Panc1 (cell line): ENCODE results near the gene PIK3R6. TPM values are rescaled to one million over a fixed set of nuclear protein-coding genes. Genes with fewer than 3 reads are reported as not detected.

Experiments used
- ATAC-seq: fragments of 200-7000 bp; cut with Tn5 transposase; 2 replicates; pipeline ENCODE4 v1.9.1; 2020; ENCODE audit warnings: mild to moderate bottlenecking, moderate library complexity
- BruUV-seq: library from RNA; stranded (reverse); fragments of 400-500 nt; replicated peaks from 2 replicates; lab custom pipeline; 2021; lab: Mats Ljungman, UMichigan
- CTCF ChIA-PET: fragments of 300-600 bp; sonication (Branson Sonifier 250); formaldehyde crosslinking; loops from one replicate; lab custom pipeline; 2022; ENCODE audit warnings: antibody characterized with exemption; lab: Charles Lee
- POLR2A ChIA-PET: fragments of 300-600 bp; sonication (Branson Sonifier 250); formaldehyde crosslinking; loops from one replicate; lab custom pipeline; 2022; ENCODE audit warnings: antibody characterized with exemption; lab: Charles Lee
- DNase-seq: peaks from one replicate; pipeline ENCODE4 v3.0.0-alpha.2; 2010; ENCODE audit warnings: low read depth, low spot score
- H3K27ac ChIP-seq: 2 replicates; pipeline ENCODE4 v1.5.1; 2011; ENCODE audit warnings: mild to moderate bottlenecking, low read length, inconsistent platforms
- H3K27me3 ChIP-seq: fragments of 200-500 bp; sonication (Bioruptor generic); 2 replicates; pipeline ENCODE4 v1.6.0; 2014; ENCODE audit warnings: low read length, inconsistent platforms; ENCODE audit not compliant: control insufficient read depth, insufficient read depth
- H3K36me3 ChIP-seq: fragments of 200-500 bp; sonication (Bioruptor generic); 2 replicates; pipeline ENCODE4 v1.5.1; 2014; ENCODE audit warnings: inconsistent platforms, mild to moderate bottlenecking, low read length, moderate library complexity; ENCODE audit not compliant: control insufficient read depth, insufficient read depth
- H3K4me1 ChIP-seq: 2 replicates; pipeline ENCODE4 v1.5.1; 2011; ENCODE audit warnings: inconsistent platforms, mild to moderate bottlenecking, low read length, moderate library complexity; ENCODE audit not compliant: control insufficient read depth, insufficient read depth
- H3K4me3 ChIP-seq, 2 experiments: 2 replicates each; pipeline ENCODE4 v1.5.1; 2011 to 2012; ENCODE audit warnings: low read depth in 2 of 2, low read length in 2 of 2, mild to moderate bottlenecking in 2 of 2, inconsistent platforms in 1 of 2, moderate library complexity in 1 of 2
- H3K9me3 ChIP-seq: fragments of 200-500 bp; sonication (Bioruptor generic); 2 replicates; pipeline ENCODE4 v1.5.1; 2014; ENCODE audit warnings: low read depth, mild to moderate bottlenecking, inconsistent platforms, low read length, moderate library complexity; ENCODE audit not compliant: control insufficient read depth, insufficient read depth
- POLR2AphosphoS5 ChIP-seq: IDR thresholded peaks from 2 replicates; pipeline ENCODE4 v1.6.1; 2012; ENCODE audit warnings: mild to moderate bottlenecking, low read depth, low read length, moderate library complexity
- REST ChIP-seq, 2 experiments: IDR thresholded peaks; 2 replicates each; pipeline ENCODE4 v1.6.1; 2011 to 2012; ENCODE audit warnings: low read depth in 2 of 2, control low read depth in 1 of 2, low read length in 1 of 2, mild to moderate bottlenecking in 1 of 2, moderate library complexity in 1 of 2; ENCODE audit not compliant: insufficient read depth in 1 of 2
- SIN3A ChIP-seq: IDR thresholded peaks from 2 replicates; pipeline ENCODE4 v1.6.1; 2012; ENCODE audit warnings: low read depth, mild to moderate bottlenecking, low read length, moderate library complexity, borderline replicate concordance; ENCODE audit not compliant: insufficient read depth
- TCF7L2 ChIP-seq: IDR thresholded peaks from 2 replicates; pipeline ENCODE4 v1.6.1; 2011; ENCODE audit warnings: mild to moderate bottlenecking, low read depth, low read length, inconsistent platforms
- in situ Hi-C: cut with HindIII; loops from 2 replicates; pipeline ENCODE4 v1.10.0; 2016; ENCODE audit warnings: low sequenced_read_pairs, low pct_unique_long_range_greater_than_20kb
- intact Hi-C: fragments of 100-400 bp; cut with micrococcal nuclease; formaldehyde crosslinking; loops from one replicate; pipeline ENCODE4 v1.10.0; 2022; ENCODE audit not compliant: unreplicated experiment
- total RNA-seq: library from RNA; stranded (reverse); gene quantifications from one replicate; pipeline ENCODE4 v1.2.1, GENCODE V29; 2021; ENCODE audit not compliant: unreplicated experiment
- TF ChIP-seq, protein P1 (sequence below): fragments of 450-650 bp; IDR thresholded peaks from 2 replicates; pipeline ENCODE4 v1.5.1; 2017; ENCODE audit warnings: mild to moderate bottlenecking

The PIK3R6 gene
- total RNA-seq, 1 experiment from 2014 or later, result not detected

GRCh38 chr17:8861495-8862181, 5.8 kb downstream of the PIK3R6 start:
- Histone ChIP-seq H3K27ac (no peak overlapping the region), H3K4me3 (no peak overlapping the region), H3K9me3 (no peaks in the 10 kb centered on the region), H3K4me1 (no peaks in the 10 kb centered on the region), H3K27me3 (no peaks in the 10 kb centered on the region; the same call in 1 of the 2 replicates), H3K36me3 (no peaks in the 10 kb centered on the region)
- no peak for DNase-seq
- ChIA-PET POLR2A (interaction anchor here (0.6 kb wide), 1 partner anchor 133 kb away, joined by 3 read pairs; no protein-coding TSS in a partner anchor), CTCF (no interaction called here)
- in situ Hi-C loops (no loop called here), intact Hi-C loops (no loop called here)
- TF ChIP-seq, protein P1, sequence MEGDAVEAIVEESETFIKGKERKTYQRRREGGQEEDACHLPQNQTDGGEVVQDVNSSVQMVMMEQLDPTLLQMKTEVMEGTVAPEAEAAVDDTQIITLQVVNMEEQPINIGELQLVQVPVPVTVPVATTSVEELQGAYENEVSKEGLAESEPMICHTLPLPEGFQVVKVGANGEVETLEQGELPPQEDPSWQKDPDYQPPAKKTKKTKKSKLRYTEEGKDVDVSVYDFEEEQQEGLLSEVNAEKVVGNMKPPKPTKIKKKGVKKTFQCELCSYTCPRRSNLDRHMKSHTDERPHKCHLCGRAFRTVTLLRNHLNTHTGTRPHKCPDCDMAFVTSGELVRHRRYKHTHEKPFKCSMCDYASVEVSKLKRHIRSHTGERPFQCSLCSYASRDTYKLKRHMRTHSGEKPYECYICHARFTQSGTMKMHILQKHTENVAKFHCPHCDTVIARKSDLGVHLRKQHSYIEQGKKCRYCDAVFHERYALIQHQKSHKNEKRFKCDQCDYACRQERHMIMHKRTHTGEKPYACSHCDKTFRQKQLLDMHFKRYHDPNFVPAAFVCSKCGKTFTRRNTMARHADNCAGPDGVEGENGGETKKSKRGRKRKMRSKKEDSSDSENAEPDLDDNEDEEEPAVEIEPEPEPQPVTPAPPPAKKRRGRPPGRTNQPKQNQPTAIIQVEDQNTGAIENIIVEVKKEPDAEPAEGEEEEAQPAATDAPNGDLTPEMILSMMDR, result no peak
- no peak for TF ChIP-seq TCF7L2
- no peak for TF ChIP-seq REST (IDR thresholded peaks at IDR 0.05; ENCODE audit: insufficient read depth in 1 of 2, low read depth in 2 of 2, low read length in 1 of 2)
- TF ChIP-seq SIN3A, result no peak
- ATAC-seq, result no peak
- no TSS peak for BruUV-seq

DNA sequence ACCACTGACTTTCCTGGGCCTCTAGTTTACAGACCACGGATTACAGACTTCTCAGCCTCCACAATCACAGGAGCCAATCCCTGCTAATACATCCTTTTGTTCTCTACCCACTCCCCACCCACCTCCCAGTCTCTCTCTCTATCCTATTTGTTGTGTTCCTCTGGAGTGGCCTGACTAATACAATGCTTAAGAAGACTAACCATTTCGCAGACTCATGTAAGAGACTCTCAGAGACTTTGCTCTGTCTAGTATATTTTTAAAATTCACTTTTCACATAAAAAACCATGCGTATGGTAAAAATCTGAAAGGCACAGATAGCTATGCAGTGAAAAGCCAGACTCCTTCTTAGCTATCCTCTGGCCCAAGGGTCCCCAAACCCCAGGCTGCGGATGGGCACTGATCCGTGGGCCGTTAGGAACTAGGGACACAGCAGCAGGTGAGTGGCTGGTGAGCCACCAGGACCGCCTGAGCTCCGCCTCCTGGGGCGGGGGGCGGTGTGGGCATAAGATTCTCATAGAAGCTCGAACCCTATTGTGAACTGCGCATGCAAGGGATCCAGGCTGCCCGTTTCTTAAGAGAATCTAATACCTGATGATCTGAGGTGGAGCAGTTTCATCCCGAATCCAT, 7.6 kb downstream of the PIK3R6 start:
- intact Hi-C loops (no loop called here), in situ Hi-C loops (no loop called here)
- Histone ChIP-seq H3K27ac (no peak overlapping the region), H3K4me1 (no peaks in the 10 kb centered on the region), H3K36me3 (no peaks in the 10 kb centered on the region), H3K27me3 (no peaks in the 10 kb centered on the region; the same call in 1 of the 2 replicates), H3K9me3 (no peaks in the 10 kb centered on the region), H3K4me3 (no peak overlapping the region)
- no peak for ATAC-seq
- ChIA-PET CTCF (no interaction called here), POLR2A (no interaction called here)
- DNase-seq, result no peak
- TF ChIP-seq, protein P1, result no peak
- TF ChIP-seq REST (IDR thresholded peaks at IDR 0.05; ENCODE audit: insufficient read depth in 1 of 2, low read depth in 2 of 2, low read length in 1 of 2), result no peak
- TF ChIP-seq TCF7L2, result no peak
- no peak for TF ChIP-seq SIN3A
- no peak for TF ChIP-seq POLR2AphosphoS5
- BruUV-seq, result no TSS peak
